NCI-H526 treated with DMSO at 0.1 percent for 48 hours (cell line): ENCODE results near the gene KCNG3.

ENCODE experiments used
- DNase-seq: peaks from one replicate; lab custom pipeline; 2025; lab: John Stamatoyannopoulos, UW

The KCNG3 gene

GRCh38 chr2:42486145-42486906, 7.5 kb downstream of the KCNG3 start:
- no peak for DNase-seq

- no peak for DNase-seq
These were observed 13.4 kb downstream of the KCNG3 start for GRCh38 chr2:42480402-42480801.

GRCh38 chr2:42474765-42475454, 18.9 kb downstream of the KCNG3 start:
- no peak for DNase-seq

- DNase-seq: no peak
These were observed 23.1 kb downstream of the KCNG3 start for GRCh38 chr2:42470706-42471105.

- no peak for DNase-seq
These were observed 29.2 kb downstream of the KCNG3 start for GRCh38 chr2:42464631-42465030.

- DNase-seq: no peak
These were observed 30.2 kb downstream of the KCNG3 start for GRCh38 chr2:42463570-42463969.

- DNase-seq: no peak
These were observed 34.5 kb downstream of the KCNG3 start for GRCh38 chr2:42459296-42459695.

- no peak for DNase-seq
These were observed 35.4 kb downstream of the KCNG3 start for GRCh38 chr2:42458396-42458795.

GRCh38 chr2:42457011-42457410, 36.8 kb downstream of the KCNG3 start:
- DNase-seq: no peak

- DNase-seq: no peak
These were observed 37.5 kb downstream of the KCNG3 start for GRCh38 chr2:42456126-42456839.

- DNase-seq: no peak
These were observed 41.2 kb downstream of the KCNG3 start for GRCh38 chr2:42452545-42452944.

- DNase-seq: no peak
These were observed 43.6 kb downstream of the KCNG3 start for GRCh38 chr2:42450136-42450535.

- no peak for DNase-seq
These were observed 44.4 kb downstream of the KCNG3 start for GRCh38 chr2:42449163-42450087.

GRCh38 chr2:42448163-42448562, 45.6 kb downstream of the KCNG3 start:
- no peak for DNase-seq

- DNase-seq: no peak
These were observed 47.1 kb downstream of the KCNG3 start for GRCh38 chr2:42446503-42447271.

GRCh38 chr2:42443718-42444399, 49.9 kb downstream of the KCNG3 start:
- no peak for DNase-seq

GRCh38 chr2:42442774-42443173, 51.0 kb downstream of the KCNG3 start:
- no peak for DNase-seq

GRCh38 chr2:42438685-42439084, 55.1 kb downstream of the KCNG3 start:
- no peak for DNase-seq

- DNase-seq: no peak
These were observed 57.4 kb downstream of the KCNG3 start for GRCh38 chr2:42436370-42436769.

GRCh38 chr2:42435628-42436027, 58.2 kb downstream of the KCNG3 start:
- no peak for DNase-seq

GRCh38 chr2:42430188-42430587, 63.6 kb downstream of the KCNG3 start:
- DNase-seq: no peak
